ENCODE data around the gene B9D2.

DNA sequence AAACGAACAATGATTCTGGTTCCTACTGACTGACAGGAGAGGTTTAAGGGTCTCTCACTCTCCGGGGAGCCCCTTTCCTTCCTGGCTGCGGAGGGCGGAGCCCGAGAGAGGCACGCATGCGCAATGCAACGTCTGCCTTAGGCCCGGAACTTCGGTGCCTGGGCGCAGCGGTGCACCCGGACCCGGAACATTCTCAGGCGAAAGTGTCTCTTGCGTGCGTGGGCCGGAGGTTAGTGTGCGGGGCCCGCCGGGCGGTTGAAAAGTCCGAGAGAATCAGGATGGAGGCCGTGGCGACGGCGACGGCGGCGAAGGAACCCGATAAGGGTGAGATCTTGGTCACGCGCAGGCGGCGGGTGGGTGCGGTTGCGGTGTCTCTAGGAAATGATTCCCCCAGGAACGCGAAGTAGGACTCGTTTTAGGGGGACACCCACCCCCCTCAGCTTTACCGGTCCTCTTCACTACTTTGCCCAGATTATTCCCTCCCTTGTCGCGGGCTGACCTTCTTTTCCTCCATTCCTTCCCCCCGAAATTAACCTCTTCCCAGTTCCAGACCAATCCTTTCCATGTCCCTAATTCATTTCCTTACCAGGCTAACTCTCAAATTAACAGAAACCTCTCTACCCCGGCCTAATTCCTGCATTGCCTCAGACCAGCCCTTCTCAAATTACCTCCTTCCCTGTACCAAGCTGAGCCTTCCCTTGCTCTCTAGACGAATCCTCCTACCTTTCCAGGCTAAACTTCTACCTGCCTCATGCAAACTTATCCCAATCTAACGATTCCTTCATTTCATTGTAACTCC, 53.7 kb downstream of the B9D2 start, which contains the start of gene CCDC97:
- TF ChIP-seq EP300 (IDR thresholded peaks at IDR 0.05) (peak in 2 of 4 donors; percentile 21 to 26), POLR2A (IDR thresholded peaks at IDR 0.05) (peak; percentile 58 to 78), POLR2AphosphoS5 (IDR thresholded peaks at IDR 0.05) (peak; percentile 79 to 89 (median 88))
- TF ChIP-seq, protein P1, sequence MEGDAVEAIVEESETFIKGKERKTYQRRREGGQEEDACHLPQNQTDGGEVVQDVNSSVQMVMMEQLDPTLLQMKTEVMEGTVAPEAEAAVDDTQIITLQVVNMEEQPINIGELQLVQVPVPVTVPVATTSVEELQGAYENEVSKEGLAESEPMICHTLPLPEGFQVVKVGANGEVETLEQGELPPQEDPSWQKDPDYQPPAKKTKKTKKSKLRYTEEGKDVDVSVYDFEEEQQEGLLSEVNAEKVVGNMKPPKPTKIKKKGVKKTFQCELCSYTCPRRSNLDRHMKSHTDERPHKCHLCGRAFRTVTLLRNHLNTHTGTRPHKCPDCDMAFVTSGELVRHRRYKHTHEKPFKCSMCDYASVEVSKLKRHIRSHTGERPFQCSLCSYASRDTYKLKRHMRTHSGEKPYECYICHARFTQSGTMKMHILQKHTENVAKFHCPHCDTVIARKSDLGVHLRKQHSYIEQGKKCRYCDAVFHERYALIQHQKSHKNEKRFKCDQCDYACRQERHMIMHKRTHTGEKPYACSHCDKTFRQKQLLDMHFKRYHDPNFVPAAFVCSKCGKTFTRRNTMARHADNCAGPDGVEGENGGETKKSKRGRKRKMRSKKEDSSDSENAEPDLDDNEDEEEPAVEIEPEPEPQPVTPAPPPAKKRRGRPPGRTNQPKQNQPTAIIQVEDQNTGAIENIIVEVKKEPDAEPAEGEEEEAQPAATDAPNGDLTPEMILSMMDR (IDR thresholded peaks at IDR 0.05): no peak
